ENCODE data around the gene LRP5. TPM values are rescaled to one million over a fixed set of nuclear protein-coding genes. Genes with fewer than 3 reads are reported as not detected.
"Not testable (repeated sequence)": the region's sequence is repeated elsewhere in the genome, so short reads cannot be mapped to it uniquely, and the experiment has no call there.

Gene LRP5
- polyA plus RNA-seq, 3 donors = 0.23 to 0.29 TPM; not detected in 1

DNA sequence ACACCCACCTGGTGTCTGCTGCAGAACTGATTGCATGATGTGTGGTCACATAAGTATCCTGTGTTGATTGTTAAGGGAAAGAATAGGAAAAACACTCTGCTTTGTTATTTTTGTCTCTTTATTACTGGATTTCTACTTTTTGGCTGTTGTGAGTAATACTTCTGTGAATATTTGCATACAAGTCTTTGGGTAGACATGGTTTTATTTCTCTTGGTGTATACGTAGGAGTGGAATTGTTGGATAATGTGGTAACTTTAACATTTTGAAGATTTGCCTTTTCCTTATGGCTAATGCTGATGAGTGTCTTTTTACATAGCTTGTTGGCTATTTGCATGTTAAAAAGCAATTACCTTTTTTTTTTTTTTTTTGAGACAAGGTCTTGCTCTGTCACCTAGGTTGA lies 161.3 kb downstream of the LRP5 start:
- WGBS (ENCODE audit: insufficient coverage) = 88% methylated on average over 1 of the region's 1 CpG
- Histone ChIP-seq H3K9me3 (replicated peaks in 1 of 2; ENCODE audit: control insufficient read depth in 1 of 2, insufficient read depth in 1 of 2, low read length in 2 of 2) (no peaks in the 10 kb centered on the region), H3K4me2 (replicated peaks; ENCODE audit: extremely low read depth, low read length, poor library complexity, severe bottlenecking) (no peak overlapping the region), H3K4me1 (ENCODE audit: control insufficient read depth in 1 of 2, insufficient read depth in 2 of 2, low read length in 2 of 2) (peaks cover 37 to 40% of the 10 kb centered on the region in 2 donors), H3K36me3 (replicated peaks in 1 of 2; ENCODE audit: control insufficient read depth in 1 of 2, insufficient read depth in 2 of 2, low read length in 2 of 2) (peaks cover 0 to 2% of the 10 kb centered on the region in 2 donors), H3K27me3 (ENCODE audit: control insufficient read depth in 2 of 2, insufficient read depth in 2 of 2, low read length in 2 of 2) (no peaks in the 10 kb centered on the region), H3K27ac (ENCODE audit: low read depth in 1 of 2, low read length in 2 of 2) (no peak overlapping the region), H3K4me3 (replicated peaks in 1 of 3; ENCODE audit: low read depth in 2 of 3, low read length in 3 of 3) (no peak overlapping the region), H4K20me1 (ENCODE audit: insufficient read depth, low read length) (peaks cover 91% of the 10 kb centered on the region), H3K79me2 (ENCODE audit: insufficient read depth, low read length) (peaks cover 94% of the 10 kb centered on the region), H2AFZ (ENCODE audit: insufficient read depth, low read depth, low read length, poor library complexity, severe bottlenecking) (no peak overlapping the region), H3K9ac (ENCODE audit: insufficient read depth, low read length, poor library complexity, severe bottlenecking) (no peak overlapping the region)
- Mint-ChIP-seq H3K4me1 (peaks cover 57% of the 10 kb centered on the region), H3K36me3 (peaks cover 5 to 25% of the 10 kb centered on the region in 2 donors), H3K27me3 (ENCODE audit: low read depth in 3 of 3) (no peaks in the 10 kb centered on the region), H3K9me3 (peaks cover 0 to 3% (median 0%) of the 10 kb centered on the region in 7 donors), H3K27ac (peak overlapping the region in 1 of 7 donors; percentile 50), H3K4me3 (no peak overlapping the region)
- TF ChIP-seq, protein P1, sequence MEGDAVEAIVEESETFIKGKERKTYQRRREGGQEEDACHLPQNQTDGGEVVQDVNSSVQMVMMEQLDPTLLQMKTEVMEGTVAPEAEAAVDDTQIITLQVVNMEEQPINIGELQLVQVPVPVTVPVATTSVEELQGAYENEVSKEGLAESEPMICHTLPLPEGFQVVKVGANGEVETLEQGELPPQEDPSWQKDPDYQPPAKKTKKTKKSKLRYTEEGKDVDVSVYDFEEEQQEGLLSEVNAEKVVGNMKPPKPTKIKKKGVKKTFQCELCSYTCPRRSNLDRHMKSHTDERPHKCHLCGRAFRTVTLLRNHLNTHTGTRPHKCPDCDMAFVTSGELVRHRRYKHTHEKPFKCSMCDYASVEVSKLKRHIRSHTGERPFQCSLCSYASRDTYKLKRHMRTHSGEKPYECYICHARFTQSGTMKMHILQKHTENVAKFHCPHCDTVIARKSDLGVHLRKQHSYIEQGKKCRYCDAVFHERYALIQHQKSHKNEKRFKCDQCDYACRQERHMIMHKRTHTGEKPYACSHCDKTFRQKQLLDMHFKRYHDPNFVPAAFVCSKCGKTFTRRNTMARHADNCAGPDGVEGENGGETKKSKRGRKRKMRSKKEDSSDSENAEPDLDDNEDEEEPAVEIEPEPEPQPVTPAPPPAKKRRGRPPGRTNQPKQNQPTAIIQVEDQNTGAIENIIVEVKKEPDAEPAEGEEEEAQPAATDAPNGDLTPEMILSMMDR (IDR thresholded peaks at IDR 0.05) = no peak
- no peak for DNase-seq
- intact Hi-C loops (cut with micrococcal nuclease) = no loop called here

DNA sequence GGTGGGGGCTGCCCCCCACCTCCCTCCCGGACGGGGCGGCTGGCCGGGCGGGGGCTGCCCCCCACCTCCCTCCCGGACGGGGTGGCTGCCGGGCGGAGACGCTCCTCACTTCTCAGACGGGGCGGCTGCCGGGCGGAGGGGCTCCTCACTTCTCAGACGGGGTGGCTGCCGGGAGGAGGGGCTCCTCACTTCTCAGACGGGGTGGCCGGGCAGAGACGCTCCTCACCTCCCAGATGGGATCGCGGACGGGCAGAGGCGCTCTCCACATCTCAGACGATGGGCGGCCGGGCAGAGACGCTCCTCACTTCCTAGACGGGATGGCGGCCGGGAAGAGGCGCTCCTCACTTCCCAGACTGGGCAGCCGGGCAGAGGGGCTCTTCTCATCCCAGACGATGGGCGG lies 163.2 kb downstream of the LRP5 start:
- H3K36me3 ChIP-seq (replicated peaks in 1 of 2; ENCODE audit: control insufficient read depth in 1 of 2, insufficient read depth in 2 of 2, low read length in 2 of 2); H3K4me2 ChIP-seq (replicated peaks; ENCODE audit: extremely low read depth, low read length, poor library complexity, severe bottlenecking); H3K27me3 ChIP-seq (ENCODE audit: control insufficient read depth in 2 of 2, insufficient read depth in 2 of 2, low read length in 2 of 2); H3K27me3 Mint-ChIP-seq (ENCODE audit: low read depth in 3 of 3); H2AFZ ChIP-seq (ENCODE audit: insufficient read depth, low read depth, low read length, poor library complexity, severe bottlenecking); H3K27ac Mint-ChIP-seq; H3K27ac ChIP-seq (ENCODE audit: low read depth in 1 of 2, low read length in 2 of 2); H3K4me3 ChIP-seq (replicated peaks in 1 of 3; ENCODE audit: low read depth in 2 of 3, low read length in 3 of 3); intact Hi-C loops (cut with micrococcal nuclease); H3K9me3 ChIP-seq (replicated peaks in 1 of 2; ENCODE audit: control insufficient read depth in 1 of 2, insufficient read depth in 1 of 2, low read length in 2 of 2); DNase-seq; H3K4me3 Mint-ChIP-seq; H3K9me3 Mint-ChIP-seq; H3K9ac ChIP-seq (ENCODE audit: insufficient read depth, low read length, poor library complexity, severe bottlenecking): not testable (repeated sequence)
- WGBS (ENCODE audit: insufficient coverage) = over 99% methylated on average over 15 of the region's 34 CpGs
- Mint-ChIP-seq H3K36me3 (peaks cover 8 to 18% of the 10 kb centered on the region in 2 donors), H3K4me1 (peaks cover 44% of the 10 kb centered on the region)
- peaks cover 91% of the 10 kb centered on the region for H4K20me1 ChIP-seq (ENCODE audit: insufficient read depth, low read length)
- H3K79me2 ChIP-seq (ENCODE audit: insufficient read depth, low read length) = peaks cover 94% of the 10 kb centered on the region
- H3K4me1 ChIP-seq (ENCODE audit: control insufficient read depth in 1 of 2, insufficient read depth in 2 of 2, low read length in 2 of 2) = peaks cover 21 to 22% of the 10 kb centered on the region in 2 donors

All from CD14-positive monocyte (primary cell).